H9 (cell line): ENCODE data around the gene TBC1D9. TPM values are rescaled to one million over a fixed set of nuclear protein-coding genes. Genes with fewer than 3 reads are reported as not detected.

ENCODE experiments used
- DNase-seq: peaks from one replicate; pipeline ENCODE4 v3.0.0-alpha.2; 2017
- H2AFZ ChIP-seq: one replicate; pipeline ENCODE4 v1.6.1; 2013; ENCODE audit warnings: mild to moderate bottlenecking, low read length, control low read depth, moderate library complexity
- H2AK5ac ChIP-seq: 2 replicates; pipeline ENCODE4 v1.6.1; 2013; ENCODE audit warnings: low read length, control low read depth, mixed read lengths; ENCODE audit not compliant: insufficient read length
- H2BK120ac ChIP-seq: one replicate; pipeline ENCODE4 v1.6.1; 2013; ENCODE audit warnings: low read depth, mild to moderate bottlenecking, low read length, control low read depth, inconsistent platforms; ENCODE audit not compliant: poor library complexity, severe bottlenecking
- H2BK12ac ChIP-seq: 2 replicates; pipeline ENCODE4 v1.6.1; 2013; ENCODE audit warnings: low read length, control low read depth, mixed read lengths, low read depth; ENCODE audit not compliant: insufficient read length
- H2BK15ac ChIP-seq: 2 replicates; pipeline ENCODE4 v1.6.1; 2013; ENCODE audit warnings: low read depth, low read length, control low read depth
- H2BK20ac ChIP-seq: one replicate; pipeline ENCODE4 v1.6.1; 2013; ENCODE audit warnings: low read depth, mild to moderate bottlenecking, low read length, control low read depth, inconsistent platforms; ENCODE audit not compliant: poor library complexity, severe bottlenecking
- H2BK5ac ChIP-seq: 2 replicates; pipeline ENCODE4 v1.6.1; 2013; ENCODE audit warnings: low read length, control low read depth, mixed read lengths; ENCODE audit not compliant: insufficient read length
- H3K14ac ChIP-seq: 2 replicates; pipeline ENCODE4 v1.6.1; 2013; ENCODE audit warnings: low read length, control low read depth; ENCODE audit not compliant: insufficient read depth
- H3K18ac ChIP-seq: 2 replicates; pipeline ENCODE4 v1.6.1; 2013; ENCODE audit warnings: low read depth, mild to moderate bottlenecking, mixed read lengths, low read length, control low read depth; ENCODE audit not compliant: insufficient read length
- H3K23ac ChIP-seq: 2 replicates; pipeline ENCODE4 v1.6.1; 2013; ENCODE audit warnings: low read length, control low read depth, mixed read lengths, low read depth; ENCODE audit not compliant: insufficient read length
- H3K23me2 ChIP-seq: 2 replicates; pipeline ENCODE4 v1.6.1; 2013; ENCODE audit warnings: low read depth, mild to moderate bottlenecking, mixed read lengths, low read length, control low read depth; ENCODE audit not compliant: insufficient read length, poor library complexity, severe bottlenecking
- H3K27ac ChIP-seq: 2 replicates; pipeline ENCODE4 v1.5.1; 2013; ENCODE audit warnings: low read length, control low read depth, mixed read lengths, low read depth; ENCODE audit not compliant: insufficient read length
- H3K27me3 ChIP-seq: 2 replicates; pipeline ENCODE4 v1.6.1; 2013; ENCODE audit warnings: low read length, control low read depth, inconsistent platforms; ENCODE audit not compliant: insufficient read depth
- H3K4ac ChIP-seq: 2 replicates; pipeline ENCODE4 v1.6.1; 2013; ENCODE audit warnings: low read depth, mild to moderate bottlenecking, control low read depth, inconsistent platforms, low read length, moderate library complexity
- H3K4me1 ChIP-seq: 2 replicates; pipeline ENCODE4 v1.6.1; 2013; ENCODE audit warnings: low read length, control low read depth, inconsistent platforms; ENCODE audit not compliant: insufficient read depth
- H3K4me2 ChIP-seq: 2 replicates; pipeline ENCODE4 v1.6.1; 2013; ENCODE audit warnings: low read length, control low read depth, mixed read lengths; ENCODE audit not compliant: insufficient read length, insufficient read depth
- H3K56ac ChIP-seq: 2 replicates; pipeline ENCODE4 v1.6.1; 2013; ENCODE audit warnings: low read depth, mild to moderate bottlenecking, mixed read lengths, low read length, control low read depth; ENCODE audit not compliant: insufficient read length
- H3K79me1 ChIP-seq: 2 replicates; pipeline ENCODE4 v1.6.1; 2013; ENCODE audit warnings: low read depth, mild to moderate bottlenecking, moderate library complexity, low read length, control low read depth, inconsistent platforms; ENCODE audit not compliant: insufficient read depth, poor library complexity, severe bottlenecking
- H3K79me2 ChIP-seq: 2 replicates; pipeline ENCODE4 v1.6.1; 2013; ENCODE audit warnings: low read length, control low read depth, inconsistent platforms; ENCODE audit not compliant: insufficient read depth
- H3K9ac ChIP-seq: 2 replicates; pipeline ENCODE4 v1.6.1; 2013; ENCODE audit warnings: low read length, control low read depth, mixed read lengths; ENCODE audit not compliant: insufficient read length; ENCODE audit errors: extremely low read depth
- H3K9me3 ChIP-seq: one replicate; pipeline ENCODE4 v1.6.1; 2013; ENCODE audit warnings: low read depth, low read length, inconsistent platforms; ENCODE audit not compliant: control insufficient read depth
- H3T11ph ChIP-seq: one replicate; pipeline ENCODE4 v1.6.1; 2013; ENCODE audit warnings: mild to moderate bottlenecking, low read length, control low read depth, inconsistent platforms
- H4K20me1 ChIP-seq: one replicate; pipeline ENCODE4 v1.6.1; 2013; ENCODE audit not compliant: control insufficient read depth, insufficient read length, insufficient read depth
- H4K5ac ChIP-seq: 2 replicates; pipeline ENCODE4 v1.6.1; 2013; ENCODE audit warnings: low read depth, mild to moderate bottlenecking, mixed read lengths, low read length, control low read depth; ENCODE audit not compliant: insufficient read length
- H4K8ac ChIP-seq: replicated peaks from 2 replicates; pipeline ENCODE4 v1.6.1; 2013; ENCODE audit warnings: low read length, control low read depth, mixed read lengths, low read depth; ENCODE audit not compliant: insufficient read length
- H4K91ac ChIP-seq: 2 replicates; pipeline ENCODE4 v1.6.1; 2013; ENCODE audit warnings: low read depth, mild to moderate bottlenecking, moderate library complexity, mixed read lengths, low read length, control low read depth; ENCODE audit not compliant: insufficient read length
- H3K27ac Mint-ChIP-seq, 3 experiments: 2 replicates in 2 of 3; 3 replicates in 1 of 3; pipeline ENCODE4 v1.8.0; 2020 to 2021; ENCODE audit warnings: mixed read lengths in 3 of 3, mild to moderate bottlenecking in 1 of 3, moderate library complexity in 1 of 3
- H3K27me3 Mint-ChIP-seq: 2 replicates; pipeline ENCODE4 v1.8.0; 2021; ENCODE audit warnings: low read depth, mild to moderate bottlenecking, moderate library complexity, mixed read lengths
- H3K36me3 Mint-ChIP-seq, 3 experiments: 2 replicates in 2 of 3; 3 replicates in 1 of 3; pipeline ENCODE4 v1.8.0; 2020 to 2021; ENCODE audit warnings: low read depth in 3 of 3, mixed read lengths in 3 of 3; ENCODE audit not compliant: insufficient read depth in 1 of 3
- H3K4me1 Mint-ChIP-seq, 2 experiments: 2 replicates each; pipeline ENCODE4 v1.8.0; 2020; ENCODE audit warnings: mixed read lengths in 2 of 2
- H3K4me3 Mint-ChIP-seq, 2 experiments: 2 replicates in 1 of 2; 3 replicates in 1 of 2; pipeline ENCODE4 v1.8.0; 2020 to 2021; ENCODE audit warnings: mild to moderate bottlenecking in 2 of 2, mixed read lengths in 2 of 2, moderate library complexity in 1 of 2
- H3K9me3 Mint-ChIP-seq, 2 experiments: 2 replicates in 1 of 2; 3 replicates in 1 of 2; pipeline ENCODE4 v1.8.0; 2020; ENCODE audit warnings: mild to moderate bottlenecking in 2 of 2, mixed read lengths in 2 of 2, moderate library complexity in 1 of 2
- WGBS: extraction: QIAGEN DNeasy Blood & Tissue Kit; methylation state at CpG from one replicate; pipeline ENCODE4 v1.1.7; 2013; ENCODE audit warnings: missing lambda C conversion rate, low lambda C conversion rate, mixed read lengths; ENCODE audit not compliant: insufficient read length; ENCODE audit errors: extremely low coverage; 5-methylcytosine and 5-hydroxymethylcytosine counted together
- total RNA-seq: library from RNA; stranded (reverse); gene quantifications from 2 replicates; pipeline ENCODE4 v1.2.1, GENCODE V29; 2021
- TF ChIP-seq, protein P1 (sequence below): fragments of 200-600 bp; sonication (generic); conservative IDR thresholded peaks from 3 replicates; pipeline ENCODE4 v1.8.0; 2021; ENCODE audit warnings: antibody characterized with exemption, mild to moderate bottlenecking

Gene TBC1D9
- total RNA-seq, 1 experiment from 2014 or later, result 0.63 TPM

- Histone ChIP-seq H4K5ac (no peak overlapping the region), H3K9ac (no peak overlapping the region), H2AK5ac (no peak overlapping the region), H3K27ac (no peak overlapping the region), H3K4me2 (no peak overlapping the region), H2BK5ac (no peak overlapping the region), H2BK120ac (no peak overlapping the region), H4K20me1 (no peaks in the 10 kb centered on the region), H3K14ac (no peak overlapping the region), H2BK15ac (no peak overlapping the region), H3K4ac (no peak overlapping the region), H2BK12ac (no peak overlapping the region), H3K79me1 (no peaks in the 10 kb centered on the region), H3K56ac (no peak overlapping the region), H2BK20ac (no peak overlapping the region), H3K79me2 (no peaks in the 10 kb centered on the region), H3K18ac (no peak overlapping the region), H3K4me1 (no peaks in the 10 kb centered on the region), H3K27me3 (no peaks in the 10 kb centered on the region), H3T11ph (no peak overlapping the region), H3K9me3 (no peaks in the 10 kb centered on the region), H2AFZ (no peak overlapping the region), H4K91ac (no peak overlapping the region), H3K23ac (no peak overlapping the region), H3K23me2 (no peaks in the 10 kb centered on the region), H4K8ac (no peak overlapping the region)
- H3K4me1 Mint-ChIP-seq, result peaks cover 9 to 11% of the 10 kb centered on the region in 2 experiments
- no peak overlapping the region; a peak in 1 of 7 replicates for H3K27ac Mint-ChIP-seq
- H3K9me3 Mint-ChIP-seq, result no peaks in the 10 kb centered on the region; a peak in 1 of 5 replicates
- WGBS, result no CpG with 5 or more reads among the region's 2 CpGs
- TF ChIP-seq, protein P1, sequence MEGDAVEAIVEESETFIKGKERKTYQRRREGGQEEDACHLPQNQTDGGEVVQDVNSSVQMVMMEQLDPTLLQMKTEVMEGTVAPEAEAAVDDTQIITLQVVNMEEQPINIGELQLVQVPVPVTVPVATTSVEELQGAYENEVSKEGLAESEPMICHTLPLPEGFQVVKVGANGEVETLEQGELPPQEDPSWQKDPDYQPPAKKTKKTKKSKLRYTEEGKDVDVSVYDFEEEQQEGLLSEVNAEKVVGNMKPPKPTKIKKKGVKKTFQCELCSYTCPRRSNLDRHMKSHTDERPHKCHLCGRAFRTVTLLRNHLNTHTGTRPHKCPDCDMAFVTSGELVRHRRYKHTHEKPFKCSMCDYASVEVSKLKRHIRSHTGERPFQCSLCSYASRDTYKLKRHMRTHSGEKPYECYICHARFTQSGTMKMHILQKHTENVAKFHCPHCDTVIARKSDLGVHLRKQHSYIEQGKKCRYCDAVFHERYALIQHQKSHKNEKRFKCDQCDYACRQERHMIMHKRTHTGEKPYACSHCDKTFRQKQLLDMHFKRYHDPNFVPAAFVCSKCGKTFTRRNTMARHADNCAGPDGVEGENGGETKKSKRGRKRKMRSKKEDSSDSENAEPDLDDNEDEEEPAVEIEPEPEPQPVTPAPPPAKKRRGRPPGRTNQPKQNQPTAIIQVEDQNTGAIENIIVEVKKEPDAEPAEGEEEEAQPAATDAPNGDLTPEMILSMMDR, result no peak
- no peak overlapping the region for H3K4me3 Mint-ChIP-seq
- H3K27me3 Mint-ChIP-seq, result no peaks in the 10 kb centered on the region
- DNase-seq, result no peak
- H3K36me3 Mint-ChIP-seq, result no peaks in the 10 kb centered on the region
Measured at GRCh38 chr4:140603286-140603685, 152.9 kb downstream of the TBC1D9 start.
